Prostate gland (tissue), 2 donors: ENCODE results near the gene GRM8.

Experiments
- CTCF ChIP-seq, 4 experiments: fragments of 200-600 bp in 2 of 4; fragments of 450-650 bp in 2 of 4; sonication (generic) in 2 of 4; IDR thresholded peaks; 1 replicate in 3 of 4; 2 replicates in 1 of 4; pipeline ENCODE4 v1.5.1; 2016 to 2019; ENCODE audit warnings: antibody characterized with exemption in 4 of 4, mild to moderate bottlenecking in 2 of 4, moderate library complexity in 2 of 4
- POLR2A ChIP-seq: fragments of 450-650 bp; IDR thresholded peaks from one replicate; pipeline ENCODE4 v1.6.1; 2016; ENCODE audit warnings: antibody characterized with exemption, mild to moderate bottlenecking

- TF ChIP-seq CTCF (IDR thresholded peaks at IDR 0.05) (no peak), POLR2A (no peak)
Observed at GRCh38 chr7:127035203-127035849, 217.4 kb downstream of the GRM8 start.
